ENCODE results near the gene MARCHF6. TPM values are rescaled to one million over a fixed set of nuclear protein-coding genes. Genes with fewer than 3 reads are reported as not detected.
"Not testable (repeated sequence)": the region's sequence is repeated elsewhere in the genome, so short reads cannot be mapped to it uniquely, and the experiment has no call there.

Gene MARCHF6
- polyA plus RNA-seq, 1 donor = 99.4 TPM

- DNase-seq = no peak
Observed at GRCh38 chr5:10384483-10384882, 31.0 kb downstream of the MARCHF6 start.

- no peak for DNase-seq
Observed at GRCh38 chr5:10387690-10388089, 34.2 kb downstream of the MARCHF6 start.

GRCh38 chr5:10391130-10391529, 37.6 kb downstream of the MARCHF6 start:
- no peak for DNase-seq

- DNase-seq = not testable (repeated sequence)
Observed at GRCh38 chr5:10392567-10393328, 39.3 kb downstream of the MARCHF6 start.

- DNase-seq = no peak
Observed at GRCh38 chr5:10393491-10393890, 40.0 kb downstream of the MARCHF6 start.

- no peak for DNase-seq
Observed at GRCh38 chr5:10396552-10396951, 43.1 kb downstream of the MARCHF6 start.

GRCh38 chr5:10399839-10400238, 46.3 kb downstream of the MARCHF6 start:
- no peak for DNase-seq

GRCh38 chr5:10400411-10400810, 46.9 kb downstream of the MARCHF6 start:
- no peak for DNase-seq

GRCh38 chr5:10400831-10401230, 47.3 kb downstream of the MARCHF6 start:
- no peak for DNase-seq

- DNase-seq = no peak
Observed at GRCh38 chr5:10401498-10401897, 48.0 kb downstream of the MARCHF6 start.

Other genes with a start within 250 kb of the MARCHF6 start
- 8.5 TPM for gene ATPSCKMT, start 103.8 kb upstream of the MARCHF6 start, polyA plus RNA-seq (ENCODE audit: insufficient read length)
- 152 TPM for gene CCT5, start 103.4 kb upstream of the MARCHF6 start, polyA plus RNA-seq (ENCODE audit: insufficient read length)
- 110 TPM for gene CMBL, start 45.8 kb upstream of the MARCHF6 start, polyA plus RNA-seq (ENCODE audit: insufficient read length)
- gene ROPN1L, start 88.2 kb downstream of the MARCHF6 start, polyA plus RNA-seq (ENCODE audit: insufficient read length) = 0.25 TPM
- 2.5 TPM for gene ANKRD33B, start 210.4 kb downstream of the MARCHF6 start, polyA plus RNA-seq (ENCODE audit: insufficient read length)